A204.1 (cell line): Measurements from ENCODE around the gene CFHR2.
"Not testable (repeated sequence)": the region's sequence is repeated elsewhere in the genome, so short reads cannot be mapped to it uniquely, and the experiment has no call there.

Experiments
- FAIRE-seq: peaks from 2 replicates; lab custom pipeline; 2012; peaks lifted over from hg19 to GRCh38; lab: Jason Lieb, UNC

Gene CFHR2

DNA sequence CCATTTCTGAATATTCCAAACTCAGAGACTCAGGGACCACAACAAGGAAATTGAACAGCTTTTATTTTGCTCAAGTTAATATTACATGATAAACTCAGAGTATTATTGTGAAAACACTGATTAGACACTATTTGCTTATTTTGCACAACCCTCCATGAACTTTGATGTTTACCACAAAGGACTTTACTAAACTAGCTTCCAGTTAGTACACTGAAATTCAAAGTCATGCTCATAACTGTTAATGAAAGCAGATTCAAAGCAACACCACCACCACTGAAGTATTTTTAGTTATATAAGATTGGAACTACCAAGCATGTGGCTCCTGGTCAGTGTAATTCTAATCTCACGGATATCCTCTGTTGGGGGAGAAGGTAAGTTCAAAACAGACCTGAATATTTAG is at the start of gene CFHR2:
CFHR2 (plus strand) TSS at position 171 of the 400 bp plus-strand sequence; CDS start at position 314, 143 bp downstream.
- FAIRE-seq, result not testable (repeated sequence)

DNA sequence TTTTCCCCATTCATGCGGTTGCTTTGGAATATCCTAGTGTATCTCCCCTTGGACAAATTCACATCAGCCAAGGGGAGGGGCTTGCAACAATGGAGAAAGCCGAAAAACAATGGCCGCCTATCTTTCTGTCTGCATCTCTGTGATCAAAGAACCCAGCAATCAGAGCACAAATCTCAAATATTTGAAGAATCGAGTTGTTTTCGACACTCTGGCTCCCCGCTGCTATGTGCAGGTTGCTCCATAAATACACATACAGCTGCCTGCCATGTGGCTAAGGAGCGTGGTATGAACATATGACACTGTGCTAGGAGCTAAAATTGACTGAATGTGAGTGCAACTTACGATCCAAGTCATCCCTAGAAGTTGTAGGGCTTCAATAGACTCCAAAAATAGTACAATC is 47.2 kb upstream of the CFHR2 start:
- no peak for FAIRE-seq

- no peak for FAIRE-seq
Measured at GRCh38 chr1:196897158-196897828, 46.2 kb upstream of the CFHR2 start.

DNA sequence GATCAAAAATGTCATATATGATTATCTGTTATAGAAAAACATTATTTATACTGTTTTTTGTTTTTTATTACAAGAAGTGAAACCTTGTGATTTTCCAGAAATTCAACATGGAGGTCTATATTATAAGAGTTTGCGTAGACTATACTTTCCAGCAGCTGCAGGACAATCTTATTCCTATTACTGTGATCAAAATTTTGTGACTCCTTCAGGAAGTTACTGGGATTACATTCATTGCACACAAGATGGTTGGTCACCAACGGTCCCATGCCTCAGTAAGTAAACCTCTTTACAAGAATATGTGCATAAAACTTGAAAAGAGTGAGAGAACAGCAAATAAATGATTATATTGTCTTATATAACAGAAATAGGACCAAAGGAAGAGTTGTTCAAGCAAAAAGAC is 41.2 kb upstream of the CFHR2 start:
- FAIRE-seq, result no peak

GRCh38 chr1:196910215-196910614 is 33.3 kb upstream of the CFHR2 start:
- FAIRE-seq, result no peak

DNA sequence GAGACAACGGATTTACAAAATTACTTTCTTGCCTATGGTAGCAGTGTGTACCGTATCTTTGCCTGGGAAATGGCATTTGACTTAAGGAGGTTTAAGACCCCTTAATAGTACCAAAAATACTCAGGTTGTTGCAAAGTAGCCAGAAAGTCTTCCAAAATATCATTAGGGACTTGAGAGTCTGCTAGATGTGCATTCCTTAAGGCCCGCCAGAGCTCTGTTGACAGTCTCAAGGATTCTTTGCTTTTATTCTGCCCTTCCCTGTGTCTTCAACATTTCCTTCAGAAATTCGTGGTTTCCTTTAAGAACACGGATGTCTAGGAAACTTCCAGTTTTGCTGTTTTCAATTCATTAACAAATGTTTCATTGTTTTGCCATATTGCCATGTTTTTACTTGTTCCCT is 31.3 kb upstream of the CFHR2 start:
- FAIRE-seq, result not testable (repeated sequence)

- not testable (repeated sequence) for FAIRE-seq
Measured at GRCh38 chr1:196926839-196927238, 16.7 kb upstream of the CFHR2 start.

DNA sequence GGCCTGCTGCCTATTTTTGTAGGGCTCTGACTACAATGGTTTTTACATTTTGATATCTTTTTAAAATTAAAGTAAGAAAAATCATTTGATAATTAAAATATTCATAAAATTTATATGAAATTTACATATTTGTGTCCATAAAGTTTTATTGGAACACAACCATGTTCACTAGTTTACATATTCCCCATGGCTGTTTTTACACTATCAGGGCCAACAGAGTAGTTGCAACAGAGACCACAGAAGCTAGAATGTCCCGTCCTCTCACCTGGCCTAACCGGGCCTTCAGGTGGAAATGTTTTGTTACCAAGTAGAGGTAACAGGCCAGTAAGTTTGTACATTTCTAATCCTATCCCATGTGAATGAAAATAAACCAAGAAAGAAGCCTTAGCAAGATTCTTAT is 10.7 kb upstream of the CFHR2 start:
- FAIRE-seq, result not testable (repeated sequence)

- FAIRE-seq, result no peak
Measured at GRCh38 chr1:196933531-196934189, 9.9 kb upstream of the CFHR2 start.

DNA sequence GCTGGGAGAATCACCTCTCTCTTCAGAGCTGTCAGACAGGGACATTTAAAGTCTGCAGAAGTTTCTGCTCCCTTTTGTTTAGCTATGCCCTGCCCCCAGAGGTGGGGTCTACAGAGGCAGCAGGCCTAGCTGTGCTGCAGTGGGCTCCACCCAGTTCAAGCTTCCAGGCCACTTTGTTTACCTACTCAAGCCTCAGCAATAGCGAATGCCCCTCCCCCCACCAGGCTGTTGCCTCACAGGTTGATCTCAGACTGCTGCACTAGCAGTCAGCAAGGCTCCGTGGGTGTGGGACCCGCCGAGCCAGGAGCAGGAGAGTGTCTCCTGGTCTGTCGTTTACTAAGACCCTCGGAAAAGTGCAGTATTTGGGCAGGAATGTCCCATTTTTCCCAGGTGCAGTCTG is 2.1 kb upstream of the CFHR2 start:
- FAIRE-seq, result not testable (repeated sequence)

- FAIRE-seq, result no peak
Measured at GRCh38 chr1:196951711-196952394, 8.3 kb downstream of the CFHR2 start.

DNA sequence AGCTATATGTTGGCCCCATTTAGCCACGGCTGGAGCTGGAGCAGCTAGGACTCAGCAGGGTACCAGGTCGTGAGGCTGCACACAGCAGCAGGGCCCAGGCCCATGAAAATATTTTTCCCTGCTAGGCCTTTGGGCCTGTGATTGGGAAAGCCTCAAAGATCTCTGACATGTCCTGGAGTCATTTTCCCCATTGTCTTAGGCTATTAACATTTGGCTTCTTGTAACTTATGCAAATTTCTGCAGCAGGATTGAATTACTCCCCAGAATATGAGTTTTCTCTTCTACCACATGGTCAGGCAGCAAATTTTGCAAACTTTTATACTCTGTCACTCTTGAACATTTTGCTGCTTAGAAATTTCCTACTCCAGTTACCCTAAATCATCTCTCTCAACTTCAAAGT is 11.2 kb downstream of the CFHR2 start:
- FAIRE-seq, result no peak

DNA sequence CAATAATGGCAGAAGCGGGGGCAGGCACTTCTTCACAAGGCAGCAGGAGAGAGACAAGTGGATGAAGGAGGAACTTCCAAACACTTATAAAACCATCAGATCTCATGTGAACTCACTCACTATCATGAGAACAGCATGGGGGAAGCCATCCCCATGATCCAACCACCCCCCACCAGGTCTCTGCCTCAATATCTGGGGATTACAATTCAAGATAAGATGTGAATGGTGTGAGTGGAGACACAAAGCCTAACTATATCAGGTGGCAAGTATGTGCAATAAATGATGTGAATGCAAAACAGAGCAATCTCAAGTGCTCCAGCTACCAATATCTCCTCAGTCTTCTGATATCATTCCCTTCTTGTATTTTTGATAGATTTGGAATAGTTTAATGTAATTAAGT is 12.4 kb downstream of the CFHR2 start:
- FAIRE-seq, result no peak

GRCh38 chr1:196960854-196961253 is 17.3 kb downstream of the CFHR2 start:
- no peak for FAIRE-seq

GRCh38 chr1:196970182-196970581 is 26.6 kb downstream of the CFHR2 start:
- no peak for FAIRE-seq

DNA sequence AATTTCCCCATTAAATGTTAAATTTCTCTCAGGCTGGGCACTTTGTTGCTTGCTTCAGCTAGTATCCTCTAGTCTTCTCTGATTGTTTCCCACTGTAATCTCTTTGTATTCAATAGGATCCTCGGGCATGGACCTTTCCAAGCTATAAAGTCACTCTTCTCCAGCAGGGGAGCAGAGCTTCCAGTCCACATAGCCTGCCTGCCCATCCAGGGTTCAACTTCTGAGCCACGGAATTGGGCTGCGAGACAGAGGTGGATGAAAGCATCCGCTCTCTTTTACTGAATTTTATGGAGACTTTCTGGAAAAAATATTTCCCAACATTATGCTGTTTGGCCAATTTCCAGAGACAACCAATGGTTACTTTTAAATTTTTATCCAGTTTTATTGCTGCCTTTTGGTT is 32.7 kb downstream of the CFHR2 start:
- no peak for FAIRE-seq

DNA sequence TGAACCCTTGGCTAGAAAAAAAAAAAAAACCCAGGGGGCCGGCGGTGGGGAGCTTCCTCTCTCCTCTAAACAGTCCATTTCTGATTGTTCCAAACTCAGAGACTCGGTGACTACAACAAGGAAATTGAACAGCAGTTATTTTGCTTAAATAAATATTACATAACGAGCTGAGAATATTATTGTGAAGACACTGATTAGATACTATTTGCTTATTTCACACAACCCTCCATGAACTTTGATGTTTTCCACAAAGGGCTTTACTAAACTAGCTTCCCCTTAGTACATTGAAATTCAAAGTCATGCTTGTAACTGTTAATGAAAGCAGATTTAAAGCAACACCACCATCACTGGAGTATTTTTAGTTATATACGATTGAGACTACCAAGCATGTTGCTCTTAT is 33.7 kb downstream of the CFHR2 start, which contains the start of gene CFHR5:
CFHR5 (plus strand) TSS at position 279 of the 400 bp plus-strand sequence; CDS start at position 388, 109 bp downstream.
- FAIRE-seq, result no peak

GRCh38 chr1:196980859-196981258 is 37.3 kb downstream of the CFHR2 start:
- no peak for FAIRE-seq

DNA sequence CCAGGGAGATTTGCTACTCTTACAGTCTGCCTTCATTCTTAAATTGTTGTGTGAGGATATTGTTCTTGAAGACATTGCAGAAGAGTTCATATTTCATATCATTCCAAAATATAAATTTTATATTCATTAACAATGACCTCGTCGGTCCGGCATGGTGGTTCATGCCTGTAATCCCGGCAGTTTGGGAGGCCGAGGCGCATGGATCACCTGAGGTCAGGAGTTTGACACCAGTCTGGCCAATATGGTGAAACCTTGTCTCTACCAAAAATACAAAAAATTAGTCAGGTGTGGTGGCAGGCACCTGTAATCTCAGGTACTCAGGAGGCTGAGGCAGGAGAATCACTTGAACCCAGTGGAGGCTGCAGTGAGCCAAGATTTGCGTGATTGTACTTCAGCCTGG is 38.7 kb downstream of the CFHR2 start:
- FAIRE-seq, result not testable (repeated sequence)

DNA sequence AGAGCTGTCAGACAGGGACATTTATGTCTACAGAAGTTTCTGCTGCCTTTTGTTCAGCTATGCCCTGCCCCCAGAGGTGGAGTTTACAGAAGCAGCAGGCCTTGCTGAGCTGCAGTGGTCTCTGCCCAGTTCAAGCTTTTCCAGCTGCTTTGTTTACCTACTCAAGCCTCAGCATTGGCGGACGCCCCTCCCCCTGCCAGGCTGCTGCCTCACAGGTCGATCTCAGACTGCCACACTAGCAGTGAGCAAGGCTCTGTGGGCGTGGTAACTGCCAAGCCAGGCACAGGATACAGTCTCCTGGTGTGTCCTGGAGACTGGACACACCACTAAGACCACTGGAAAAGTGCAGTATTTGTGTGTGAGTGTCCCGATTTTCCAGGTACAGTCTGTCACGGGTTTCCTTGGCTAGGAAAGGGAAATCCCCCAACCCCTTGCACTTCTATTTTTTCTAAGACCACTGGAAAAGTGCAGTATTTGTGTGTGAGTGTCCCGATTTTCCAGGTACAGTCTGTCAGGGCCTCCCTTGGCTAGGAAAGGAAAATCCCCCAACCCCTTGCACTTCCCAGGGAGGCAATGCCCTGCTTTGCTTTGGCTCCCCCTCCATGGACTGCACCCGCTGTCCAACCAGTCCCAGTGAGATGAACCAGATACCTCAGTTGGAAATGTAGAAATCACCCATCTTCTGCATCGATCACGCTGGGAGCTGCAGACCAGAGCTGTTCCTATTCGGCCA is 48.5 kb downstream of the CFHR2 start:
- not testable (repeated sequence) for FAIRE-seq

DNA sequence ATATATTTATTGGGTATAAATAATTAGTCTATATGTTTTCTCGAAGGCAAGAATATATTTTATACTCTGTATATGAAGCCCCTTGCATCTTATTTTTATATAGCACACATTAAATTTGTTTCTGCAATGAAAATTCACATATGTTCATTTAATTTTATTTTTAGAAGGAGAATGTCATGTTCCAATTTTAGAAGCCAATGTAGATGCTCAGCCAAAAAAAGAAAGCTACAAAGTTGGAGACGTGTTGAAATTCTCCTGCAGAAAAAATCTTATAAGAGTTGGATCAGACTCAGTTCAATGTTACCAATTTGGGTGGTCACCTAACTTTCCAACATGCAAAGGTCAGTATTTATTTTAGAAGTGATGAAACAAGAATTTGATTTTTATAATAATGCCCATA is 50.4 kb downstream of the CFHR2 start:
- FAIRE-seq, result no peak

GRCh38 chr1:196997423-196997822 is 53.9 kb downstream of the CFHR2 start:
- no peak for FAIRE-seq

DNA sequence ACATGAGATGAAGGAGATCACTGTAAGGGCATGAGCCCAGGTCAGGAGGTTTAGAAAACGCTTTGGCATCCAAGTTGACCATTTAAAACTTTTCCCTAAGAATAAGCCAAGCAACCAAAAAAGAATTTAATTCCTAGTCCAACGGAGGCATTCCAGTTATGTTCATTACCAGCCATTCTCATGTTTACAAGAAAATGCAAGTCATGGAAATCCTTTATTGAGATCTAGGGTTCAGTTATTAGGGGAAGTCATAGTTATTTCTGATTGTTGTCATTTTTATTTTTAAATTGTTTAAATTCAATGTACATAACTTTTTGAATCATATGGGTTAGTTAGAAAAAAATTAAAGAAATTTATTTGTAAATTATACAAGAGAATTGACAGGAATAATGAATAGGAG is 58.3 kb downstream of the CFHR2 start:
- peak; percentile 41 for FAIRE-seq
